ENCODE data around the gene SMG6. TPM values are rescaled to one million over a fixed set of nuclear protein-coding genes. Genes with fewer than 3 reads are reported as not detected.

SMG6 gene
- total RNA-seq, 1 experiment from 2014 or later, result 28.6 TPM

DNA sequence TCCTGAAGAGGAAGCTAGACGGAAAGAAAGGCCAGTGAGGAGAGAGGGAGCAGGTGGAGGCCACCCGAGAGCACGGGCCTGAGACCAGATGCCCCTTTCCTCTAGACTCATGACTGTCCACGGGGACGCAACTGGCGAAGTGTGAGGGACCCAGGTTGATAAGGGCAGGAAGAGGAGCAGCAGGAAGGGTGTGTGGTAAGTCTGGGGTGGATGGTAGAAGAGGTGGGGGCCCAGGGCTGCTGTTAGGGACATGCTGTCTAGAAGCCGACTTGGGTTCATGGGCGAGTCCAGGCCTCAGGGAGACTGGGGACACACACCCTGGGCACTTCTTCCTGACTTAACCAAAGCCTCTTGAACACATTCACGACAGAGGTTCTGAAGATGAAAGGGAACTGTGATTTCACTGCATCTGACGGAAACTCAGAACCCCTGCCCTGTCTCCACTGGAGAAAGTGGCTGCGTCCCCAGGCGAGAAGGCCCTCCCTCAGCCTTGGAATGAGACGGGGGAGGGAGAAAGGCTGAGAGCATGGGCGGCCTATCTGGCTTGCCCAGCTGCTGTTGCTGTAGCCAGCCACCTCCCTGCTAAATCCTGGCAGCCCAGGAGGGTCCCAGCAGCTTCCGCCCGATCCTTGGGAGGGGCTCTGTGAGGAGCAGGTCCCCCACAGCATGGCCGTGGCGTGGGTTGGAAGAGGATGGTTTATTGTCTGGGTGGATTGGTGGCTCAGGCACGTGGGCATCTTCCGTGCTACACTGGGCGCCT is 242.7 kb downstream of the SMG6 start:
- H2BK12ac ChIP-seq (ENCODE audit: insufficient read length, low read depth, low read length), result no peak overlapping the region
- H3K23me2 ChIP-seq (ENCODE audit: insufficient read length, low read depth, low read length, poor library complexity, severe bottlenecking), result peaks cover 3% of the 10 kb centered on the region
- H4K20me1 ChIP-seq (ENCODE audit: control insufficient read depth, insufficient read depth, insufficient read length), result no peaks in the 10 kb centered on the region
- H4K91ac ChIP-seq (ENCODE audit: insufficient read length, low read depth, low read length), result no peak overlapping the region
- no peaks in the 10 kb centered on the region for H3K79me2 ChIP-seq (ENCODE audit: insufficient read depth, low read length)
- H3K4ac ChIP-seq (ENCODE audit: low read depth, low read length), result no peak overlapping the region
- no peak overlapping the region for H4K8ac ChIP-seq (replicated peaks; ENCODE audit: insufficient read length, low read depth, low read length)
- no peaks in the 10 kb centered on the region for H3K79me1 ChIP-seq (ENCODE audit: insufficient read depth, low read depth, low read length, poor library complexity, severe bottlenecking)
- no peak overlapping the region for H2AFZ ChIP-seq (ENCODE audit: low read length)
- Mint-ChIP-seq H3K36me3 (ENCODE audit: insufficient read depth in 1 of 3, low read depth in 3 of 3) (peaks cover 0 to 29% (median 17%) of the 10 kb centered on the region in 3 experiments), H3K4me1 (peaks cover 32 to 41% of the 10 kb centered on the region in 2 experiments), H3K27me3 (ENCODE audit: low read depth) (peaks cover 43% of the 10 kb centered on the region), H3K4me3 (no peak overlapping the region), H3K9me3 (no peaks in the 10 kb centered on the region), H3K27ac (0 out of 7 replicates have a peak overlapping the region, but pooled peaks of 1 of the 3 experiments have one; percentile 57)
- no CpG with 5 or more reads among the region's 21 CpGs for WGBS (ENCODE audit: extremely low coverage, insufficient read length, low lambda C conversion rate)
- no peak overlapping the region for H2BK5ac ChIP-seq (ENCODE audit: insufficient read length, low read length)
- H4K5ac ChIP-seq (ENCODE audit: insufficient read length, low read depth, low read length), result no peak overlapping the region
- H3K14ac ChIP-seq (ENCODE audit: insufficient read depth, low read length), result no peak overlapping the region; the same call in 1 of the 2 replicates
- H3K27me3 ChIP-seq (ENCODE audit: insufficient read depth, low read length), result peaks cover 26% of the 10 kb centered on the region
- H3K4me2 ChIP-seq (ENCODE audit: insufficient read depth, insufficient read length, low read length), result no peak overlapping the region
- no peak for DNase-seq
- H3K4me1 ChIP-seq (ENCODE audit: insufficient read depth, low read length), result peaks cover 5% of the 10 kb centered on the region; the same call in 1 of the 2 replicates
- no peaks in the 10 kb centered on the region for H3K9me3 ChIP-seq (ENCODE audit: control insufficient read depth, low read depth, low read length)
- no peak overlapping the region for H2BK20ac ChIP-seq (ENCODE audit: low read depth, low read length, poor library complexity, severe bottlenecking)
- no peak overlapping the region for H3K27ac ChIP-seq (ENCODE audit: insufficient read length, low read depth, low read length)
- no peak overlapping the region for H2BK120ac ChIP-seq (ENCODE audit: low read depth, low read length, poor library complexity, severe bottlenecking)
- H2AK5ac ChIP-seq (ENCODE audit: insufficient read length, low read length), result no peak overlapping the region
- H3K18ac ChIP-seq (ENCODE audit: insufficient read length, low read depth, low read length), result no peak overlapping the region
- H3K9ac ChIP-seq (ENCODE audit: extremely low read depth, insufficient read length, low read length), result no peak overlapping the region
- TF ChIP-seq, protein P1, sequence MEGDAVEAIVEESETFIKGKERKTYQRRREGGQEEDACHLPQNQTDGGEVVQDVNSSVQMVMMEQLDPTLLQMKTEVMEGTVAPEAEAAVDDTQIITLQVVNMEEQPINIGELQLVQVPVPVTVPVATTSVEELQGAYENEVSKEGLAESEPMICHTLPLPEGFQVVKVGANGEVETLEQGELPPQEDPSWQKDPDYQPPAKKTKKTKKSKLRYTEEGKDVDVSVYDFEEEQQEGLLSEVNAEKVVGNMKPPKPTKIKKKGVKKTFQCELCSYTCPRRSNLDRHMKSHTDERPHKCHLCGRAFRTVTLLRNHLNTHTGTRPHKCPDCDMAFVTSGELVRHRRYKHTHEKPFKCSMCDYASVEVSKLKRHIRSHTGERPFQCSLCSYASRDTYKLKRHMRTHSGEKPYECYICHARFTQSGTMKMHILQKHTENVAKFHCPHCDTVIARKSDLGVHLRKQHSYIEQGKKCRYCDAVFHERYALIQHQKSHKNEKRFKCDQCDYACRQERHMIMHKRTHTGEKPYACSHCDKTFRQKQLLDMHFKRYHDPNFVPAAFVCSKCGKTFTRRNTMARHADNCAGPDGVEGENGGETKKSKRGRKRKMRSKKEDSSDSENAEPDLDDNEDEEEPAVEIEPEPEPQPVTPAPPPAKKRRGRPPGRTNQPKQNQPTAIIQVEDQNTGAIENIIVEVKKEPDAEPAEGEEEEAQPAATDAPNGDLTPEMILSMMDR (conservative IDR thresholded peaks at IDR 0.05), result no peak
- H3T11ph ChIP-seq (ENCODE audit: low read length), result no peak overlapping the region
- no peak overlapping the region for H2BK15ac ChIP-seq (ENCODE audit: low read depth, low read length)
- H3K23ac ChIP-seq (ENCODE audit: insufficient read length, low read depth, low read length), result no peak overlapping the region
- H3K56ac ChIP-seq (ENCODE audit: insufficient read length, low read depth, low read length), result no peak overlapping the region
